Measurements from ENCODE around the gene NEK1.

DNA sequence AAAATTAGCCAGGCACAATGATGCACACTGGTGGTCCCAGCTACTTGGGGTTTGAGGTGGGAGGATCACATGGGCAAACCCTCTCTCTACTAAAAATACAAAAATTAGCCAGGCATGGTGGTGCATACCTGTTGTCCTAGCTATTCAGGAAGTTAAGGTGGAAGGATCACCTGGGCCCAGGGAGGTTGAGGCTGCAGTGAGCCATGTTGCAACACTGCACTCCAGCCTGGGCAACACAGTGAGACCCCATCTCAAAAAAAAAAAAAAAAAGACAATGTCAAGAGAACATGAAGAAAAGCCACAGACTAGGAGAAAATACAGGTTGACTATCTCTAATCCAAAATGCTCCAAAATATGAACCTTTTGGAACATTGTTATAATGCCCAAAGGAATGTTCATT, 153.8 kb downstream of the NEK1 start:
- TF ChIP-seq EZH2 (IDR thresholded peaks at IDR 0.05; ENCODE audit: borderline replicate concordance, insufficient read depth, low read depth, low read length, poor library complexity, severe bottlenecking), result no peak
- TF ChIP-seq, protein P1, sequence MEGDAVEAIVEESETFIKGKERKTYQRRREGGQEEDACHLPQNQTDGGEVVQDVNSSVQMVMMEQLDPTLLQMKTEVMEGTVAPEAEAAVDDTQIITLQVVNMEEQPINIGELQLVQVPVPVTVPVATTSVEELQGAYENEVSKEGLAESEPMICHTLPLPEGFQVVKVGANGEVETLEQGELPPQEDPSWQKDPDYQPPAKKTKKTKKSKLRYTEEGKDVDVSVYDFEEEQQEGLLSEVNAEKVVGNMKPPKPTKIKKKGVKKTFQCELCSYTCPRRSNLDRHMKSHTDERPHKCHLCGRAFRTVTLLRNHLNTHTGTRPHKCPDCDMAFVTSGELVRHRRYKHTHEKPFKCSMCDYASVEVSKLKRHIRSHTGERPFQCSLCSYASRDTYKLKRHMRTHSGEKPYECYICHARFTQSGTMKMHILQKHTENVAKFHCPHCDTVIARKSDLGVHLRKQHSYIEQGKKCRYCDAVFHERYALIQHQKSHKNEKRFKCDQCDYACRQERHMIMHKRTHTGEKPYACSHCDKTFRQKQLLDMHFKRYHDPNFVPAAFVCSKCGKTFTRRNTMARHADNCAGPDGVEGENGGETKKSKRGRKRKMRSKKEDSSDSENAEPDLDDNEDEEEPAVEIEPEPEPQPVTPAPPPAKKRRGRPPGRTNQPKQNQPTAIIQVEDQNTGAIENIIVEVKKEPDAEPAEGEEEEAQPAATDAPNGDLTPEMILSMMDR (IDR thresholded peaks at IDR 0.05), result no peak

All from B cell (primary cell).